Ovary (tissue), 9 donors: ENCODE data around the gene GORASP1. TPM values are rescaled to one million over a fixed set of nuclear protein-coding genes. Genes with fewer than 3 reads are reported as not detected.

Experiments
- DNase-seq, 5 donors: peaks; one replicate each; pipeline ENCODE4 v3.0.0-alpha.2; 2019 to 2020
- H3K27ac ChIP-seq, 2 donors: fragments of 200-600 bp; one replicate each; pipeline versions ENCODE4 v1.5.1 to v1.8.0; 2019 to 2022
- H3K27me3 ChIP-seq: fragments of 200-600 bp; one replicate; pipeline ENCODE4 v1.8.0; 2022
- H3K36me3 ChIP-seq: fragments of 200-600 bp; sonication (generic); one replicate; pipeline ENCODE4 v1.5.1; 2019
- H3K4me1 ChIP-seq: one replicate; pipeline ENCODE4 v1.8.1; 2013; ENCODE audit warnings: mild to moderate bottlenecking, moderate library complexity; ENCODE audit not compliant: insufficient read depth
- H3K4me3 ChIP-seq: fragments of 200-600 bp; sonication (generic); one replicate; pipeline ENCODE4 v1.5.1; 2017
- H3K9me3 ChIP-seq, 2 donors: fragments of 200-600 bp in 1 of 2; sonication (generic) in 1 of 2; one replicate each; pipeline versions ENCODE4 v1.5.1 to v1.8.1; 2013 to 2019; ENCODE audit warnings: mild to moderate bottlenecking in 1 of 2, moderate library complexity in 1 of 2
- EP300 ChIP-seq: sonication (generic); formaldehyde crosslinking; IDR thresholded peaks from one replicate; pipeline ENCODE4 v1.6.1; 2017; ENCODE audit warnings: antibody characterized with exemption
- POLR2A ChIP-seq: fragments of 450-650 bp; IDR thresholded peaks from one replicate; pipeline ENCODE4 v1.6.1; 2017; ENCODE audit warnings: antibody characterized with exemption, mild to moderate bottlenecking, moderate library complexity
- WGBS, 3 donors: extraction: QIAGEN DNeasy Blood & Tissue Kit in 1 of 3; methylation state at CpG; one replicate each; pipeline versions ENCODE4 v1.1.5 to v1.1.7; 2013 to 2017; 5-methylcytosine and 5-hydroxymethylcytosine counted together
- intact Hi-C, 4 donors: fragments of 100-400 bp; cut with DNase I; formaldehyde crosslinking; loops; one replicate each; pipeline versions ENCODE4 v1.11.0 to v1.15.1; 2022 to 2023
- polyA plus RNA-seq, 2 donors: library from polyadenylated mRNA; stranded (reverse); fragments of 200-250 nt in 1 of 2; fragments of 350-450 nt in 1 of 2; fragmentation: Illumina TruSeq in 1 of 2; extraction: RNeasy Lipid Tissue Mini Kit (QIAGEN cat#74804) in 1 of 2; gene quantifications; one replicate each; pipeline ENCODE4 v1.2.3, GENCODE V29; 2013 to 2014
- total RNA-seq, 7 donors: library from RNA; depleted of rRNA in 2 of 7; stranded (reverse); fragments of >200 nt in 2 of 7; fragmentation: NEBNext Ultra II Directional in 3 of 7; extraction: Animal tissue kit (Norgen Biotek cat#: 25700) in 3 of 7; gene quantifications; one replicate each; pipeline versions ENCODE4 v1.1.0 to v1.2.4, GENCODE V29; 2016 to 2023
- TF ChIP-seq, protein P1 (sequence below), 3 donors: fragments of 450-650 bp in 2 of 3; fragments of 200-600 bp in 1 of 3; IDR thresholded peaks; one replicate each; pipeline versions ENCODE4 v1.5.1 to v1.8.0; 2016 to 2022; ENCODE audit warnings: antibody characterized with exemption in 3 of 3, mild to moderate bottlenecking in 1 of 3
- donor health status: DM: no; HTN: no; CAD: no; lungs with moderate emphysema.
- donor health status: DM: no; HTN: no; CAD: no.
- donor health status: Bipolar disorder and iron deficiency.
- donor health status: DM: yes; HTN: yes; CAD: no.
- donor health status: DM: no; HTN: no; CAD: no.
- donor health status: DM: yes; HTN: yes; CAD: no.

The GORASP1 gene
- total and polyA plus RNA-seq, 9 donors: 31.4 to 54.5 (median 47.5) TPM

DNA sequence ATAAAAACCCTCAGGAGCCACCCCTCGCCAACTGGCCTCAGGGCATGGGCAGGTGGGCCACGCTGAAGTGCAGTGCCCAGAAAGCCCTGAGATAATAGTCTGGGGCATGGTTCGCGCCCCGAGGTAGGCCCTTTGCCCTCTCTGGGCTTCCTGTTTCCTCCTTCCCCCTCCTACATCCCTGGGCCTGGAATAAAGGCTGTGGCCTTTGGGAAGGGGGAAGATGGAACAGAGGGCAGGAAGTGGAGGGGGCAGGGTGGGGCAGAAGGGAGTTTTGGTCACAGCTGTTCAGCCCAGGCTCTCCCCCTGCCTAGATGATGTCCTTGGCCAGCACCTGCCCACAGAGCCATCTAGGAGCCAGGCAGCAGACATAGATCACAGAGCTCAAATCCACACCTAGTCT lies 34.6 kb upstream of the GORASP1 start:
- H3K36me3 ChIP-seq: no peaks in the 10 kb centered on the region
- TF ChIP-seq, protein P1, sequence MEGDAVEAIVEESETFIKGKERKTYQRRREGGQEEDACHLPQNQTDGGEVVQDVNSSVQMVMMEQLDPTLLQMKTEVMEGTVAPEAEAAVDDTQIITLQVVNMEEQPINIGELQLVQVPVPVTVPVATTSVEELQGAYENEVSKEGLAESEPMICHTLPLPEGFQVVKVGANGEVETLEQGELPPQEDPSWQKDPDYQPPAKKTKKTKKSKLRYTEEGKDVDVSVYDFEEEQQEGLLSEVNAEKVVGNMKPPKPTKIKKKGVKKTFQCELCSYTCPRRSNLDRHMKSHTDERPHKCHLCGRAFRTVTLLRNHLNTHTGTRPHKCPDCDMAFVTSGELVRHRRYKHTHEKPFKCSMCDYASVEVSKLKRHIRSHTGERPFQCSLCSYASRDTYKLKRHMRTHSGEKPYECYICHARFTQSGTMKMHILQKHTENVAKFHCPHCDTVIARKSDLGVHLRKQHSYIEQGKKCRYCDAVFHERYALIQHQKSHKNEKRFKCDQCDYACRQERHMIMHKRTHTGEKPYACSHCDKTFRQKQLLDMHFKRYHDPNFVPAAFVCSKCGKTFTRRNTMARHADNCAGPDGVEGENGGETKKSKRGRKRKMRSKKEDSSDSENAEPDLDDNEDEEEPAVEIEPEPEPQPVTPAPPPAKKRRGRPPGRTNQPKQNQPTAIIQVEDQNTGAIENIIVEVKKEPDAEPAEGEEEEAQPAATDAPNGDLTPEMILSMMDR (IDR thresholded peaks at IDR 0.05): no peak
- no peak for TF ChIP-seq EP300
- TF ChIP-seq POLR2A: no peak
- H3K27me3 ChIP-seq: no peaks in the 10 kb centered on the region
- no peak overlapping the region for H3K4me3 ChIP-seq
- H3K4me1 ChIP-seq: peaks cover 22% of the 10 kb centered on the region
- H3K27ac ChIP-seq: peak overlapping the region in 1 of 2 donors; percentile 8
- intact Hi-C loops: no loop called here
- H3K9me3 ChIP-seq: no peaks in the 10 kb centered on the region
- 65 to 71% (median 68%) methylated on average over 5 of the region's 5 CpGs for WGBS, 3 donors
- DNase-seq: peak in 1 of 5 donors; percentile 29

DNA sequence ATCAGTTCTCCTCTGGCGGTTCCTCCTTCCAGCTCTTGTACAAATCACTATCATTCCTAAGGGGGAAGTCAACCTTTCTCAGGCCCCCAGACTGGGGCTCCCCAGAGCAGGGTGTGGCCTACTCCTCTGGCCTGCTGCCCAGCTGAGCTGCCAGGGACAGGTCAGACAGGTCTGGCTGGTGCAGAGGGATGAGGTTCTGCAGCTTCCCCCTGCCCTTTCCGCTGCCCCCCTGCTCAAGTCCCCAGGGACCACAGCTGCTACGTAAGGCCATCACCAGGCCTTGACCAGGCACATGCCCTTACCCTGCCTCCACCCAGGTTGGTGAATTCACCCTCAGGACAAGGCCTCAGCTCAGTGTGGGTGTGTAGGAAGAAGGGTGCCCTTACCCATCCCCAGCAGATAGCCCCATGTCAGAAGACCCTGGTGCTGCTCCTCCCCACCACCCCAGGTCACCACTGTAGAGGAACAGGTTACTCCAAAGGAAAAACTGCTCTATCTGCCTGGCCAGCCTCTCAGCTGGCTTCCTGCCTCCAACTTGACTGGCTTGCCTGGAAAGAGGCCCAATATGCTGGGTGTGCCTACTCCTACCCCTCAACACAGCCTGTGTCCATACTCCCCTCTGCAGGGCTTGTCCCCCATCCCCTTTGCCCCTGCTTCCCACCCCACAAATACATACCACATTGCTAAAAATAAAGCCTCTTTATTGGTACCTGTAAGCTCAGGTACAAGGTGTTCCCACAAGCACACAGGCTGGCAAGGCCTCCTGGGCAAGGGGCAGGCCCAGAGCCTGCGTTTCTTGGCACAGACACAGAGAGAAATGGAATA lies 34.0 kb upstream of the GORASP1 start:
- H3K9me3 ChIP-seq: no peaks in the 10 kb centered on the region
- TF ChIP-seq EP300 (no peak), POLR2A (no peak)
- TF ChIP-seq, protein P1 (IDR thresholded peaks at IDR 0.05): no peak
- intact Hi-C loops: no loop called here
- peak overlapping the region in 1 of 2 donors; percentile 8 for H3K27ac ChIP-seq
- no peak overlapping the region for H3K4me3 ChIP-seq
- H3K36me3 ChIP-seq: no peaks in the 10 kb centered on the region
- 28 to 49% (median 37%) methylated on average over 4 of the region's 4 CpGs for WGBS, 3 donors
- H3K4me1 ChIP-seq: peaks cover 15% of the 10 kb centered on the region
- H3K27me3 ChIP-seq: no peaks in the 10 kb centered on the region
- DNase-seq: peak; percentile 55 to 83 (median 71)

DNA sequence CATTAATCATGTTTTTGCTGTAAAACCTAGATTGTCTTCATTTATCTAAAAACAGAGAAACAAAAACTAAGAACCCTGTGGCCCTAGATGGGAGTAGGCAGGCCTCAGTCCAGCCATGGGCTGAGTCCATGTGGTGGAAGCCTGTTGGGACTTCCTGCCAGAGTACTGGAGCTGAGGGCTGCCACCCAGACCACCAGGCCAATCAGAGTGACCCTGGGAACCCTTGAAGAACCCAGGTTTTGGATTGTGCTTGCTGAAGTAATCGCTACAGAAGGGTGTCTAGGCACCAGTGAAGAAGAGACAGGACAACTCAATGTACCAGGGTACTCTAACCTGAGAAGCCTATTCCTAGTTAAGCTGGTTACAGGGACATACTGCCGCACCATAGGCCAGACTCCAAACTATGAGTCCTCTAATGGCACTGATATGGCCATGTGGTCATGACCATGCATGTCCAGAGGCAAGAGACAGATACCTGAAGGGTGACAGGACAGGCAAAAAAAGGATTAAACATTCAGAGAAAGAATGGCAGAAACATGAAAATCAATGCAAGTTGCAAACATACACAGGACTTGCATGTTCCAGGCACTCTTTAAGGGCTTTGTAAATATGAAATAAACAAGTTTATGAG lies 33.0 kb upstream of the GORASP1 start:
- intact Hi-C loops: no loop called here
- H3K27ac ChIP-seq: no peak overlapping the region

DNA sequence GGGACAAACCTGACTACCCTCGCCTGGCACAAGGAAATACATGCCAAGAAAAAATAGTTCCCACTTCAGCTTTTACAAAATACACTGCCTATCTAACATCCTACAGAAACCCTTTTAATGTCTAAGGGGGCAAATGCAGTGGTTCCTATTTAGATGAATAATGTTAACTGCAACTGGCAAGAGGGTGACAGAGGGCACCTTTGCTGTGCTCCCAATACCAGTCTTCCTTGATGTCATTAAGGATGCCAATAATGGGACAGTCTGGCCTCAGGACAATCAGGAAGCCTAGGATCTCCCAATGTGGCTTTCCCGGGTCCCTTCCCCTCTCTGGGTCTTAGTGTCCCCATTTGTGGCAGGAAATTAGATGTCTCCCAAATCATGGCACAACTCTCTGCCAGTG lies 32.0 kb upstream of the GORASP1 start:
- no peak for DNase-seq
- 75 to 80% (median 76%) methylated on average over 2 of the region's 2 CpGs for WGBS, 3 donors
- intact Hi-C loops: no loop called here
- no peaks in the 10 kb centered on the region for H3K27me3 ChIP-seq
- no peak for TF ChIP-seq POLR2A
- TF ChIP-seq EP300: no peak
- TF ChIP-seq, protein P1 (IDR thresholded peaks at IDR 0.05): no peak
- no peaks in the 10 kb centered on the region for H3K36me3 ChIP-seq
- no peak overlapping the region for H3K4me3 ChIP-seq
- H3K9me3 ChIP-seq: no peaks in the 10 kb centered on the region
- peaks cover 12% of the 10 kb centered on the region for H3K4me1 ChIP-seq
- H3K27ac ChIP-seq: no peak overlapping the region

More for the DNA sequence above, 33.0 kb upstream of the GORASP1 start:
- 95 to 100% (median 98%) methylated on average over 2 of the region's 2 CpGs for WGBS, 3 donors
- no peaks in the 10 kb centered on the region for H3K36me3 ChIP-seq
- H3K27me3 ChIP-seq: no peaks in the 10 kb centered on the region
- no peak overlapping the region for H3K4me3 ChIP-seq
- TF ChIP-seq EP300 (no peak), POLR2A (no peak)
- TF ChIP-seq, protein P1 (IDR thresholded peaks at IDR 0.05): no peak
- no peak for DNase-seq
- peaks cover 12% of the 10 kb centered on the region for H3K4me1 ChIP-seq
- no peaks in the 10 kb centered on the region for H3K9me3 ChIP-seq
